Esophagus muscularis mucosa (tissue), 4 donors: ENCODE results near the gene HBEGF.

Experiments used
- EP300 ChIP-seq: sonication (generic); formaldehyde crosslinking; IDR thresholded peaks from one replicate; pipeline ENCODE4 v1.6.1; 2017; ENCODE audit warnings: antibody characterized with exemption
- POLR2A ChIP-seq: fragments of 450-650 bp; IDR thresholded peaks from one replicate; pipeline ENCODE4 v1.6.1; 2017; ENCODE audit warnings: antibody characterized with exemption, moderate library complexity, mild to moderate bottlenecking, low read depth
- POLR2AphosphoS5 ChIP-seq, 2 donors: sonication (generic); formaldehyde crosslinking; IDR thresholded peaks; one replicate each; pipeline ENCODE4 v1.6.1; 2017; ENCODE audit warnings: antibody characterized with exemption in 2 of 2
- TF ChIP-seq, protein P1 (sequence below), 3 experiments: fragments of 200-600 bp in 2 of 3; fragments of 450-650 bp in 1 of 3; sonication (generic) in 2 of 3; IDR thresholded peaks; one replicate each; pipeline ENCODE4 v1.5.1; 2017 to 2019; ENCODE audit warnings: antibody characterized with exemption in 3 of 3, mild to moderate bottlenecking in 2 of 3, moderate library complexity in 1 of 3

DNA sequence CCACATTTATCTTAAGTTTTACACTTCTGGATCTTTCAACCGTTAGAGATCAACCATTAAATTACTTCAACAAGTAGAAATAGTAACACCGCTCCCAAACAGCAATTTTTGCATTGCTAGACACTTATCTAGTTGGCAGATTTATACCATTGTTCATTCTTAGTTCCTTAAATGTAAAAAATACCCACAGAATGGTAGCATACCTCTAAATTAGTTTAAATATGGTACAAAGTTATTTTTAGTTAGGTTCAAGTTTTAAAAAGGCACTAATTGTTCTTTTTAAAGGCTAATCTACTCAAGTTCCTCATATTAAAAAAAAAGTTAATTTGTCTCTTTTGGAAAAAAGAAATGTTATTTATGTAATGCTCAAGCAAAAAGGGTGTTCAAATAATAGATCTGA, 51.6 kb downstream of the HBEGF start:
- TF ChIP-seq, protein P1, sequence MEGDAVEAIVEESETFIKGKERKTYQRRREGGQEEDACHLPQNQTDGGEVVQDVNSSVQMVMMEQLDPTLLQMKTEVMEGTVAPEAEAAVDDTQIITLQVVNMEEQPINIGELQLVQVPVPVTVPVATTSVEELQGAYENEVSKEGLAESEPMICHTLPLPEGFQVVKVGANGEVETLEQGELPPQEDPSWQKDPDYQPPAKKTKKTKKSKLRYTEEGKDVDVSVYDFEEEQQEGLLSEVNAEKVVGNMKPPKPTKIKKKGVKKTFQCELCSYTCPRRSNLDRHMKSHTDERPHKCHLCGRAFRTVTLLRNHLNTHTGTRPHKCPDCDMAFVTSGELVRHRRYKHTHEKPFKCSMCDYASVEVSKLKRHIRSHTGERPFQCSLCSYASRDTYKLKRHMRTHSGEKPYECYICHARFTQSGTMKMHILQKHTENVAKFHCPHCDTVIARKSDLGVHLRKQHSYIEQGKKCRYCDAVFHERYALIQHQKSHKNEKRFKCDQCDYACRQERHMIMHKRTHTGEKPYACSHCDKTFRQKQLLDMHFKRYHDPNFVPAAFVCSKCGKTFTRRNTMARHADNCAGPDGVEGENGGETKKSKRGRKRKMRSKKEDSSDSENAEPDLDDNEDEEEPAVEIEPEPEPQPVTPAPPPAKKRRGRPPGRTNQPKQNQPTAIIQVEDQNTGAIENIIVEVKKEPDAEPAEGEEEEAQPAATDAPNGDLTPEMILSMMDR (IDR thresholded peaks at IDR 0.05), result no peak
- no peak for TF ChIP-seq POLR2A
- no peak for TF ChIP-seq EP300
- TF ChIP-seq POLR2AphosphoS5 (IDR thresholded peaks at IDR 0.05), result no peak
